HG03354 (cell line): Measurements from ENCODE around the gene KHNYN.

Source experiments
- ATAC-seq: cut with Tn5 transposase; IDR thresholded peaks from one replicate; pipeline ENCODE4 v1.9.1; 2021; ENCODE audit warnings: mild to moderate bottlenecking; ENCODE audit not compliant: unreplicated experiment, poor library complexity, severe bottlenecking

Gene KHNYN

DNA sequence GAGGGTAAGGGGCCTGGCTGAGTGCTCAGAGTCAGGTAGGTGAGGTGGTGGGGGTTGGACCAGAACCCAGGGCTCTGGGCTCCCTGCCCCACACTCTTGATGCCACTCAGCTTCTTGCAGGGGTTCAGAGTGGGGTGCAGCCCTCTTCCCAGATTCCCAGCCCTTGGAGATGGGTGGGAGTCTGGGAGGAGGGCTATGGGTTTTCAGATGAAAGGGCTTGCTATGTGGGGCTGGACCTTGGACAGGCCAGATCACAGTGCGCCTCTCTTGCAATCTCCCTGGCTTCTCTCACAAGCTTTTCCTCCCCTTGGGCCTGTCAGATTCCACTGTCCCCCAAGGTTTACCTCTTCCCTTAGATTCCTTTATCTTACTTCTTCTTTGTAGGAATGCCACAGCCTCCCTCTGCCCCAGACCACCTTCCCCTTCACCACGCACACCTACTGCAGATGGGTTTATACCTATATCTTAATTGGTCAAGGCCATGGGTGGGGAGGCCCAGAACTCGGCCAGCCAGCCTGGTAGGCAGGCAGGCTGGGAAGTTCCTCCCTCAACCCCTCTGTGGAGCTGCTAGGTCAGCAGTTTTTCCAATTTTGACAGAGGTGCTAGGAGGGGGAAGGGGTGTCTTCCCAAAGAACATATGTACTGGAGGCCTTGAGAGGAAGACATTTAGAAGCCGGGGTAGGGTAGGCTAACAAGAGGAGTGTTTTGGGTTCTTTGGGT is 29.6 kb upstream of the KHNYN start:
- ATAC-seq: no peak

DNA sequence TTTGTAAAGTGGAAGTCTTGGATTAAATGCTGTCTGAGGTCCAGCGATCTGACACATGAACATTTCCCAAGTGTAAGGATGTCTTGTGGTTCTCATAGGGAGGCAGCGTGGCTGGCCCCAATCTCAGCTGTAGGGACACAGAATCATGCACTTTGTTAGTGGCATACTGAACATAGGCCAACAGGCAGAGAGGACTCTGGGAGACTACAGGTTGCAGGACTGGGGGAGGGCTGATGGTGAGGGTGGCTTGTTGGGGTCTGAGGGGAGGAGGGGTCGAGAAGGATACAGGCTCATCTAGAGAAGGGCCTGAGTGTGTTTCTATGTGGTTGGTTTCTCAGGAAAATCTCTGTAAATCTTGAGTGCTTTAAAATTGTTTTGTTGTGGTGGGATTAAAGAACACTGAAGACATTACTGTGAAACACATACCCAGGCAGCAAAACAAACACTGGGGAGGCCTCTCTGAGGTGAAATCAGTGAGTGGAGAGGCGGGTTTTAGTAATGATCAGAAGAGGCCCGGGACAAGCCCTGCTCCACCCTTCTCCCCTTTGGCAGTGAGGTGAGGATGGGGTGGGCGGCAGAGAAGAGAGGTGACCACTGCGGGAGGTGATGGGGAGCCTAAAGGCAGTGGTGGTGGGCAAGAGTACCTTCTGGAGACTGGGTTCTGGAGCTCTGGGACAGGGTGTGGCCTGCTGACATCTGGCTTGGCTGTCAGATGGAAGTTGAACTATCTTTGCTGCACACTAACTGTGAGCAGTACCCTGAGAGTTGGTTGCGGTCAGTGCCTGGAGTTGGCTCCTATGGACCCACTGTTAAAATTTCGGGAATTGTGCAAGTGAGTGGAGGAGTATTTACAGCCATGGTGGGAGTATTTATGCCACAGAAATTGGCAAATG is 27.7 kb upstream of the KHNYN start:
- ATAC-seq: no peak

DNA sequence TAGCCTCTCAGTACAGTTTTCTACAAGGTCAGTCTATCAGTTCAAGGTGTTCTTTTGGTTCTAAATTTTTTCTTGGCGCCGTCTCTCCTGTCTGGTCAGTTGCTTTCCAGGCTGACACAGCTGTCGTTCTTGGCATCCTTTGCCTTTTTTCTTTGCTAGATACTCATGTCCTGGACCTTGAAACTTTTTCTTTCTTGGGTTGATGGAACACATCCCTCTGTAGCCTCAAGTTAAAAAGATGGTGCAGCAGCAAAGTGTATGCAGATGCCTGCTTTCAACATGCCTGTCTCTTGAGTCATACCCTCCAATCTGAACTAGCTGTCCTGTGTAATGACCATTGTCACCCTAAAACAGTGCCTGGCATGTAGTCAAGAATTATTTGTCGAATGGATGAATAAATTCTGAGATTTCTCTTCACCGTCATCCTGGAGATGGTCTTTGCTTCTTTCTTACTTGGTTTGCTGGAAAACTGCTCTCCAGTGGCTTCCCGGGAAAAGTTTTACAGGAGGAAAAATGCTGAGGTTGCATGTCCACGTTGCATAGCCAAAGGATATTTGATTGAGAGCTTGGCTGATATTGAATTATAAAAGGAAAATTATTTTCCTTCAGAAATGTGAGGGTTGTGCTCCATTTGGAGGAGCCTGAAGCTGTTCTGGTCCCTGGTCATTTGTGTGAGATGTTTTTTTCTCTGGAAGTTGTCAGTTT is 26.3 kb upstream of the KHNYN start:
- no peak for ATAC-seq

DNA sequence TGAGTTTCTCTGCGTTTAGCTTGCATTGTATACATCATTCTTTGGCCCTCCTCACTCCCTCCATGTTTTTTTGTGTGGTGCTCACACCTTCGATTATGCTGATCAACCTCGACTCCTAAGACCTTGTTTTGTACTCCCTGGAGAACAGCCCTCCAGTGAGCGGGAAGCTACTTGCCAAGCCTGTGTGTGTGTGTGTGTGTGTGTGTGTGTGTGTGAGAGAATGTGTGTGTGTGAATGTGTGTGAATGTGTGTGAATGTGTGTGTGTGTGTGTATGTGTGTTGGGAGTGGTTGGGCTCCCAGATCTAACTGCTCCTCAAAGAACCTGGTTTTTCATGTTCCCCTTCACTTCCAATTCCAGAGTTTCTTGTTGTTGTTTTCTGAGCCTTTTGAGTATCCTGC is 24.9 kb upstream of the KHNYN start:
- ATAC-seq: no peak

DNA sequence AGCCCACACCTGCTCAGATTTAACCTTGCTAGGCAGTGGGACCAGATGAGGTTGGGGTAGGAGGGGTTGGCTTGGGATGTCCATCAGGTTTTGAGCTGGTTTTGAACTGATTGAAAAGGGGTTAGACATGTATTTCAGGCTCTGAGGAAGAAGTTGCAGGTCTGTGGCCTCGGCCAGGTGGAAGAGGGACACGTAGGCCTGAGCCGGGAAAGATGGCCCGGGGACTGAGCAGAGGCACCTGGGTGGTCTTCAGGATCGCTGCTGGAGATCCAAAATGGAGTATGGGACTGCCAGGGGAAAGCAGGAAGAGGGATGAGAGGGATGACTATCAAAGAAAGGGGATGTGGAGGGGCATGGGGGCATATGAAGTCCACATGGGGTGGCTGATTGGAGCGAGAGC is 23.3 kb upstream of the KHNYN start:
- no peak for ATAC-seq

DNA sequence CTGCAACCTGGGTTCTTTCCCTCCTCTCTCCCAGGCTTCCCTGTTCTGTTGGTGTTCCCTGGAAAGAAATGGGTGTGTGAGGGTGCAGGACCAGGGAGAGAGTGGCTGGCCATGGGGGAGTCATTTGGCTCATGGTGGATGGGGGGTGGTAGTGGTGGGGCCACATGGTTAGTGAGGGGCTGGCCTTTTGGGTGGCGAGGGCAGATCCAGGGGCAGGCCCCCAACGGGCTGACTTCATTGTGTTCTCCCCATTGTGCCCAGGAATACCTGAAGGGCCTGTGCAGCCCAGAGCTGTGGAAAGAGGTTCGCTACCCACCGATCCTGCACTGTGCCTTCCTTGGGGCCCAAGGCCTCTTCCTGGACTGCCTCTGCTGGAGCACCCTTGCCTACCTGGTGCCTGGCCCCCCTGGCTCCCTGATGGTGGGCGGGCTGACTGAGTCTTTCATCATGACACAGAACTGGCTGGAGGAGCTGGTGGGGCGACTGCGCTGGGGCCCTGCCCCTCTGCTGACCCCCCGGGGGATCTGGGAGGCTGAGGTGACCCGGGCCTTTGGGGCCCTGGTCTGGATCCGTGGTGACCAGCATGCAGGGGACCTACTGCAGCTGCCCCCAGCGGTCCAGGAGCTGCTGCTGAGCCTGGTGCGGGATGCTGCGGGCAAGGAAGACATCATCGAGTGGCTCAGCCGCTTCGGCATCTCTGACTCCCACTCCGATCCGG is 22.0 kb upstream of the KHNYN start:
- ATAC-seq: no peak

DNA sequence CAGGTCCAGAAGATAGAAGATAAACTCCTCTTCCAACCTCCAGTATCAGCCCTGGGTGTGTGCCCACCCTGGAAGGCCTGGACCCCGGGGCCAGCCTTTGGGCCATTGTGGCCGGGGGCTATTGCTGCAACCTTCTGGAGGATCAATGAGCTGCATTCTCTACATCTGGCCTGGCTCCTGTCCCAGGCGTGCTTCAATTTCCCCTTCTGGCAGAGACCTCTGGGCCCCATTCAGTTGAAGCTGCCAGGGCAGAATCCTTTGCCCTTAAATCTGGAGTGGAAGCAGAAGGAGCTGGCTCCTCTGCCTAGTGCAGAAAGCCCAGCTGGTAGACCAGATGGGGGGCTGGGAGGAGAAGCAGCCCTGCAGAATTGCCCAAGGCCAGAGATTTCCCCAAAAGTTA is 21.0 kb upstream of the KHNYN start:
- no peak for ATAC-seq

DNA sequence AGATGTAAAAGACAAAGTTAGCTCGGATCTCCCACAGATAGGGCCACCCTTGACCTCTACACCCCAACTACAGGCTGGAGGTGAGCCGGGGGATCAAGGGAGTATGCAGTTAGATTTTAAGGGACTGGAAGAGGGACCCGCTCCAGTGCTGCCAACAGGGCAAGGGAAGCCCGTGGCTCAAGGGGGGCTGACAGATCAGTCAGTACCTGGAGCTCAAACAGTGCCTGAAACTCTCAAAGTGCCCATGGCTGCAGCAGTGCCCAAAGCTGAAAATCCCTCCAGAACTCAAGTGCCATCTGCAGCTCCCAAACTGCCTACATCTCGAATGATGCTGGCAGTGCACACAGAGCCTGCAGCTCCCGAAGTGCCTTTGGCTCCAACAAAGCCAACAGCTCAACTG is 20.6 kb upstream of the KHNYN start:
- no peak for ATAC-seq

DNA sequence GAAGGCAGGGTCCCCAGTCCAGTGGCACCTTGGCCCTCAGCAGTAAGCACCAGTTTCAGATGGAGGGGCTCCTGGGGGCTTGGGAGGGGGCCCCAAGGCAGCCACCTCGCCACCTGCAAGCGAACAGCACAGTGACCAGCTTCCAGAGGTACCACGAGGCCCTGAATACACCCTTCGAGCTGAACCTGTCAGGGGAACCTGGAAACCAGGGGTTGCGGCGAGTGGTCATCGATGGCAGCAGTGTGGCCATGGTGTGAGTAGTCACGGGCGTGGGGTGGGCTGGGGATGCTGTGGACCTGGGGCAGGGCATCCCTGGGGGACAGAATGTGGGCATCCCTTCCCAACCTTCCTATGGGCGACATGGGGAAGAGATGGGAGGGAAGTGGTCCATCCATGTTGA is 19.8 kb upstream of the KHNYN start:
- no peak for ATAC-seq

DNA sequence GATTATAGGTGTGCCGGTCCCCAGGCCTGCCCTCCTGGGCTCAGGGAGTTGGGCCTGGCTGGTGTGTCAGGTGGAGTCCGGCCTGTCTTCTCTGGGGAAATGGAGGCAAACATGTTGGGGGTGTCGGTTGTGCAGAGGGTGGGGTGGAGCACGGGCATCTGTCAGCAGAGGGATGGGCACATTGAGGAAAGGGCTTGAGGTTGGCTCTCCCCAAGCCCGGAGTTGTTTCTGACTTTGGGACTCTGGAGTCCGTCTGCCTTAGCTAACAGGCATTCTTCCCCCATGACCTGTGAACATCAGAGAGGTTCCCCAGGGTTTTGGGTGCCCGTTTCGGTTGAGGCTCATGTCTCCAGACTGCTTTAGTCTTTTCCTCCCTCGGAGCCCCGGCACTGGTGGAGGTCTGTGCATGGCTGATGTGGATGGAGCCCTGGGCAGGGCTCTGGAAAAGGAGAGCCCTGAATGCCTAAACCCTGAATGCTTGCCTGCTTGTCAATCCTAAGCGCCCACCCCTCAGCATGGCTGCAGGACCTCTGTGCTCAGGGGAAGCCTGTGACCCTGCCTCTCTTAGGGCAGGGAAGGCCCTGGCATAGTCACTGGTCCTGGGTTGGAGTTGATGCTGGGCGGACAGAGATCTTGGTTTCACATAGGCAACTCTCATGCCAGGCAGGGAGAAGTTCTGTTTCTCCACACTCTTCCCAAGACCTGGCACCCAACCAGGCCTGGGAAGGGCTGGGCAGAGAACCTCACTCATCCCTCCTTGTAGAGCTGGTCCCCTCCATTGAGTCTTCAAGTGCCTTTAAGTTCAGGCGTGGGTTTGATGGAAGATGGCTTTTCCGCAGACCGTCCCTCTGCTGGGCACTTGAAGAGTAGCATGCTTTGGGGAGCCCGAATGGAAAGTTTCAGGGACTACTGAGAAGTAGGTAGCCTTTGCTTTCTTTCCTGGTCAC is 18.0 kb upstream of the KHNYN start:
- no peak for ATAC-seq

DNA sequence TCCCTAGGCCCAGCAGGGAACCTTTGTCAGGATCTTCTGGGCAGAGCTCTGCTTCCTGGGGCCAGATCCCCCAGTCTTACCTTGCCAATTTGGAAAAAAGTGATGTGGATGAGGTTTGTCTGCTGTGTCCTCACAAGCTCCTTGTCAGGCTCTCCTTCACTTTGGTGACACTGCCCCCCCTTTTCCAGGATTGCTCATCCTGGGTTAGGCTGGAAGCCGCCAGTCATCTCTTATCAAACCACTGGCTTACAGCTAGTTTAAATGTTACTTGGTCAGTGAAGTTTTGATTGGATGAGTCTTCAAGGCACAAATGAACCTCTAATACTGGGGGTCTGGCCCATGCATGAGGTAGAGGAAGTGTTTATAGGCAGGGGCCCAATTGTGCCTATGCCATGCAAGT is 15.7 kb upstream of the KHNYN start:
- ATAC-seq: no peak

DNA sequence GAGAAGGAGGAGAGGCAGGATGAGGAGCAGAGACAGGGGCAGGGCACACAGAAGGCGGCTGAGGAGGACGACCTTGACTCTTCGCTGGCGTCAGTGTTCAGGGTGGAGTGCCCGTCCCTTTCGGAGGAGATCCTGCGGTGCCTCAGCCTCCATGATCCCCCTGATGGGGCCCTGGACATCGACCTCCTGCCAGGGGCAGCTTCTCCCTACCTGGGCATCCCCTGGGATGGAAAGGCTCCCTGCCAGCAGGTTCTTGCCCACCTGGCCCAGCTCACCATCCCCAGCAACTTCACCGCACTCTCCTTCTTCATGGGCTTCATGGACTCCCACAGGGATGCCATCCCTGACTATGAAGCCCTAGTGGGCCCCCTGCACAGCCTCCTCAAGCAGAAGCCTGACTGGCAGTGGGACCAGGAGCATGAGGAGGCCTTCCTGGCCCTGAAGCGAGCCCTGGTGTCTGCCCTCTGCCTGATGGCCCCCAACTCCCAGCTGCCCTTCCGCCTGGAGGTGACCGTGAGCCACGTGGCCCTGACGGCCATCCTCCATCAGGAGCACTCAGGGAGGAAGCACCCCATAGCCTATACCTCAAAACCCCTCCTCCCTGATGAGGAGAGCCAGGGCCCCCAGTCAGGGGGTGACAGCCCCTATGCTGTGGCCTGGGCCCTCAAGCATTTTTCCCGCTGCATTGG is 14.9 kb upstream of the KHNYN start:
- ATAC-seq: no peak

DNA sequence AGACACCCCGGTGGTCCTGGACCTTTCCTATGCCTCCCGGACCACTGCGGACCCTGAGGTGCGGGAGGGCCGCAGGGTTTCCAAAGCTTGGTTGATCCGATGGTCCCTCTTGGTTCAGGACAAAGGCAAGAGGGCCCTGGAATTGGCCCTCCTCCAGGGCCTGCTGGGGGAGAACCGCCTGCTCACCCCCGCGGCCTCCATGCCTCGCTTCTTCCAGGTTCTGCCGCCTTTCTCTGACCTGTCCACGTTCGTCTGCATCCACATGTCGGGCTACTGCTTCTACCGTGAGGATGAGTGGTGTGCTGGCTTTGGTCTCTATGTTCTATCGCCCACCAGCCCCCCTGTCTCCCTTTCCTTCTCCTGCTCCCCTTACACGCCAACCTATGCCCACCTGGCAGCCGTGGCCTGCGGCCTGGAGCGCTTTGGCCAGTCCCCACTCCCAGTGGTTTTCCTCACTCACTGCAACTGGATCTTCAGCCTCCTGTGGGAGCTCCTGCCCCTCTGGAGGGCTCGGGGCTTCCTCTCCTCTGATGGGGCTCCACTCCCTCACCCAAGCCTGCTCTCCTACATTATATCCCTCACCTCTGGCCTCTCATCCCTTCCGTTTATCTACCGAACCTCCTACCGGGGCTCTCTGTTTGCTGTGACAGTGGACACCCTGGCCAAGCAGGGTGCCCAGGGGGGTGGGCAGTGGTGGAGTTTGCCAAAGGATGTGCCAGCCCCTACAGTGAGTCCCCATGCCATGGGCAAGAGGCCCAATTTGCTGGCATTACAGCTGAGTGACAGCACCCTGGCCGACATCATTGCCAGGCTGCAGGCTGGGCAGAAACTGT is 14.1 kb upstream of the KHNYN start:
- ATAC-seq: no peak

DNA sequence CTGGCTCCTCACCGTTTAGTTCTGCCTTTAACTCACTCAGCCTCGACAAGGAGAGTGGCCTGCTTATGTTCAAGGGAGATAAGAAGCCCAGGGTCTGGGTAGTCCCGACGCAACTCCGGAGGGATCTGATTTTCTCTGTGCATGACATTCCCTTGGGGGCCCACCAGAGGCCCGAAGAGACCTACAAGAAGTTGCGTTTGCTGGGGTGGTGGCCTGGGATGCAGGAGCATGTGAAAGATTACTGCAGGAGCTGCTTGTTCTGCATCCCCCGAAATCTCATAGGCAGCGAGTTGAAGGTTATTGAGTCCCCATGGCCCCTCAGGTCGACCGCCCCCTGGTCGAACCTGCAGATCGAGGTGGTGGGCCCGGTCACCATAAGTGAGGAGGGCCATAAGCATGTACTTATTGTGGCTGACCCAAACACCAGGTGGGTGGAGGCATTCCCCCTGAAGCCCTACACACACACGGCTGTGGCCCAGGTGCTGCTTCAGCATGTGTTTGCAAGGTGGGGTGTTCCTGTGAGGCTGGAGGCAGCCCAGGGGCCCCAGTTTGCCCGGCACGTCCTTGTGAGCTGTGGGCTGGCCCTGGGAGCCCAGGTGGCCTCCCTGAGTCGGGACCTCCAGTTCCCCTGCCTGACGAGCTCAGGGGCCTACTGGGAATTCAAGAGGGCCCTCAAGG is 13.4 kb upstream of the KHNYN start:
- ATAC-seq: no peak

DNA sequence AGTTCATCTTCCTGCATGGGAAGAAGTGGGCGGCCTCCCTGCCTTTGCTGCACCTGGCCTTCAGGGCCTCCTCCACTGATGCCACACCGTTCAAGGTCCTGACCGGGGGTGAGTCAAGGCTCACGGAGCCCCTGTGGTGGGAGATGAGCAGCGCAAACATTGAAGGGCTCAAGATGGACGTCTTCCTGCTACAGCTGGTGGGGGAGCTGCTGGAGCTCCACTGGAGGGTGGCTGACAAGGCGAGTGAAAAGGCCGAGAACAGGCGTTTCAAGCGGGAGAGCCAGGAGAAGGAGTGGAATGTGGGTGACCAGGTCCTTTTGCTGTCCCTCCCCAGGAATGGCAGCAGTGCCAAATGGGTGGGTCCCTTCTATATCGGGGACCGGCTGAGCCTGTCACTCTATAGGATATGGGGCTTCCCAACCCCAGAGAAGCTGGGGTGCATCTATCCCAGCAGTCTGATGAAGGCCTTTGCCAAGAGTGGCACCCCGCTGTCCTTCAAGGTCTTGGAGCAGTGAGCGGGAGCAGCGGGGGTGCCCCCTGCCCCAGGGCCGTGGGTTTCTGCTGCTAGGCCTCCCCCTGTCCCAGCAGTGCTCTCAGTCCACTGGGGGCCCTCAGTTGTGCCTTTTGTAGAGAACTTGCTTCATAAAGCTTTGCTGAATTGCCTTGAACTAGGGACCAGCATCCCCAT is 12.7 kb upstream of the KHNYN start:
- no peak for ATAC-seq

DNA sequence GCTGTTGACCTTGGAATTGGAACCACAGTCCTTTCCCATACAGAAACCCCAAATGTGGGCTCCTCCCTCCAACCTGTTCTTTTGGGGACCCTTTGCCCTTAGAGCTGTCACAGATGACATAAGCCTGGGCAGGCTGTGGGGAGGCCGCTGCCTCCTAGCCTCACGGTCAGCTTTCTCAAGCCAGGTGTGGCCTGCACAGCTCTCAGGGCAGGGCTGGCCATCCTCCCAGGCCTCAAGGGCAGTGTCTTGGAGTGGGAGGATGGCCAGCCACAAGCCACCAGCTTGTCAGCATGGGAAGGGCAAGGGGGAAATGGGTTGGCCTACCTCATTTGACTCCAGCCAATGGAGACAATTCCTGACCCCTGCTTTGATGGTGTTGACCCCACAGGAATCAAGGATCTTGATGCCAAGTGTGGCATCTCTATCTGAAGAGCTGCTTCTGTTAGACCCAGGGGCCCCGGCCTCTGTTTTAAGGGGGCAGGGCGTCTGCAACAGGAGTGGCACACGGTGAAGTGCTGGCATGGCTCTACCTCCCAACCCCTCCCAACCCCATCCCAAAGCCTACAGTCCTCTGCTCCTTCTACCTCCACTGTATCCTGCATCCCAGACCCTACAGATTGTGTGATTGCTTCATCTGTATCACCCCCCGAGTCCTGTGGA is 11.8 kb upstream of the KHNYN start:
- ATAC-seq: no peak
